ENCODE measurements around the gene ZNF132. TPM values are rescaled to one million over a fixed set of nuclear protein-coding genes. Genes with fewer than 3 reads are reported as not detected.

The ZNF132 gene
- total RNA-seq, 6 experiments from 2014 or later: 4.0 to 5.2 (median 4.5) TPM

- H3K36me3 Mint-ChIP-seq (ENCODE audit: low read depth): peaks cover 30% of the 10 kb centered on the region
- no peaks in the 10 kb centered on the region for H3K9me3 Mint-ChIP-seq
- H3K4me1 Mint-ChIP-seq (ENCODE audit: low read depth): peaks cover 35% of the 10 kb centered on the region
- peaks cover 9% of the 10 kb centered on the region for H3K27me3 Mint-ChIP-seq (ENCODE audit: insufficient read depth)
- DNase-seq: no peak
- peak overlapping the region; percentile 99 for H3K4me3 Mint-ChIP-seq
- H3K27ac Mint-ChIP-seq: peak overlapping the region; percentile 97
- no peak for TF ChIP-seq CTCF (IDR thresholded peaks at IDR 0.05)
These were observed 53.9 kb downstream of the ZNF132 start for GRCh38 chr19:58385891-58386575.

- H3K4me1 Mint-ChIP-seq (ENCODE audit: low read depth): peaks cover 36% of the 10 kb centered on the region
These were observed 54.6 kb downstream of the ZNF132 start for GRCh38 chr19:58385313-58385890.

GRCh38 chr19:58382997-58383603 lies 56.9 kb downstream of the ZNF132 start:
- no peak overlapping the region; the same call in 1 of the 2 replicates for H3K27ac Mint-ChIP-seq
- TF ChIP-seq CTCF (IDR thresholded peaks at IDR 0.05): no peak
- H3K4me1 Mint-ChIP-seq (ENCODE audit: low read depth): peaks cover 34% of the 10 kb centered on the region
- no peak overlapping the region for H3K4me3 Mint-ChIP-seq
- DNase-seq: no peak
- H3K27me3 Mint-ChIP-seq (ENCODE audit: insufficient read depth): peaks cover 9% of the 10 kb centered on the region
- H3K36me3 Mint-ChIP-seq (ENCODE audit: low read depth): peaks cover 10% of the 10 kb centered on the region
- H3K9me3 Mint-ChIP-seq: no peaks in the 10 kb centered on the region

More at GRCh38 chr19:58385313-58385890, 54.6 kb downstream of the ZNF132 start:
- no peaks in the 10 kb centered on the region for H3K9me3 Mint-ChIP-seq
- no peak for TF ChIP-seq CTCF (IDR thresholded peaks at IDR 0.05)
- peak overlapping the region; percentile 97 for H3K27ac Mint-ChIP-seq
- H3K4me3 Mint-ChIP-seq: peak overlapping the region; percentile 99
- peaks cover 25% of the 10 kb centered on the region for H3K36me3 Mint-ChIP-seq (ENCODE audit: low read depth)
- no peak for DNase-seq
- H3K27me3 Mint-ChIP-seq (ENCODE audit: insufficient read depth): peaks cover 9% of the 10 kb centered on the region

Small RNAs within 50 kb of the gene (microRNA-seq; reads per million reads assigned to microRNA genes)
- gene MIR4754: not detected

Other genes starting within 250 kb of the ZNF132 start
- 10 to 100 TPM; 26.5 to 32.5 (median 29.9) TPM for gene ZNF544, start 211.2 kb downstream of the ZNF132 start, total RNA-seq (2021; fragmentation: NEBNext Ultra II Directional; extraction: Animal tissue kit (Norgen Biotek cat#: 25700))
- gene ZNF8, start 161.2 kb downstream of the ZNF132 start, total RNA-seq (2021; fragmentation: NEBNext Ultra II Directional; extraction: Animal tissue kit (Norgen Biotek cat#: 25700)): 1 to 10 TPM; 3.4 to 4.5 (median 4.1) TPM
- 10 to 100 TPM; 24.0 to 31.2 (median 28.2) TPM for gene ERVK3-1, start 134.8 kb downstream of the ZNF132 start, total RNA-seq (2021; fragmentation: NEBNext Ultra II Directional; extraction: Animal tissue kit (Norgen Biotek cat#: 25700))
- 1 to 10 TPM; 2.5 to 3.0 (median 2.8) TPM for gene ZSCAN22, start 113.2 kb downstream of the ZNF132 start, total RNA-seq (2021; fragmentation: NEBNext Ultra II Directional; extraction: Animal tissue kit (Norgen Biotek cat#: 25700))
- 10 to 100 TPM; 21.2 to 36.9 (median 25.4) TPM for gene A1BG, start 86.7 kb downstream of the ZNF132 start, total RNA-seq (2021; fragmentation: NEBNext Ultra II Directional; extraction: Animal tissue kit (Norgen Biotek cat#: 25700))
- gene ZNF497, start 77.4 kb downstream of the ZNF132 start, total RNA-seq (2021; fragmentation: NEBNext Ultra II Directional; extraction: Animal tissue kit (Norgen Biotek cat#: 25700)): under 1 TPM; 0.16 to 0.35 (median 0.27) TPM
- 1 to 10 TPM in 2 of 6 experiments, under 1 TPM in 4; 0.63 to 1.3 (median 0.75) TPM for gene ZNF837, start 59.1 kb downstream of the ZNF132 start, total RNA-seq (2021; fragmentation: NEBNext Ultra II Directional; extraction: Animal tissue kit (Norgen Biotek cat#: 25700))
- 1,000 to 10,000 TPM in 4 of 6 experiments, 100 to 1,000 TPM in 2; 958 to 1,072 (median 1,017) TPM for gene RPS5, start 52.9 kb downstream of the ZNF132 start, total RNA-seq (2021; fragmentation: NEBNext Ultra II Directional; extraction: Animal tissue kit (Norgen Biotek cat#: 25700))
- gene RNF225, start 44.5 kb downstream of the ZNF132 start, total RNA-seq (2021; fragmentation: NEBNext Ultra II Directional; extraction: Animal tissue kit (Norgen Biotek cat#: 25700)): under 1 TPM in 2 of 6 experiments, not detected in 4; 0.26 to 0.39 TPM
- gene ZNF584, start 31.5 kb downstream of the ZNF132 start, total RNA-seq (2021; fragmentation: NEBNext Ultra II Directional; extraction: Animal tissue kit (Norgen Biotek cat#: 25700)): 10 to 100 TPM; 13.3 to 15.0 (median 14.0) TPM
- 1 to 10 TPM; 3.8 to 5.9 (median 4.7) TPM for gene ZNF324B, start 11.5 kb upstream of the ZNF132 start, total RNA-seq (2021; fragmentation: NEBNext Ultra II Directional; extraction: Animal tissue kit (Norgen Biotek cat#: 25700))
- gene ZNF324, start 26.9 kb upstream of the ZNF132 start, total RNA-seq (2021; fragmentation: NEBNext Ultra II Directional; extraction: Animal tissue kit (Norgen Biotek cat#: 25700)): 1 to 10 TPM; 5.6 to 7.5 (median 6.8) TPM
- gene ZNF446, start 36.2 kb upstream of the ZNF132 start, total RNA-seq (2021; fragmentation: NEBNext Ultra II Directional; extraction: Animal tissue kit (Norgen Biotek cat#: 25700)): 1 to 10 TPM; 5.7 to 6.9 (median 6.2) TPM
- 1 to 10 TPM; 2.0 to 5.7 (median 2.6) TPM for gene SLC27A5, start 71.8 kb upstream of the ZNF132 start, total RNA-seq (2021; fragmentation: NEBNext Ultra II Directional; extraction: Animal tissue kit (Norgen Biotek cat#: 25700))
- 10 to 100 TPM; 15.0 to 17.4 (median 16.7) TPM for gene ZBTB45, start 79.7 kb upstream of the ZNF132 start, total RNA-seq (2021; fragmentation: NEBNext Ultra II Directional; extraction: Animal tissue kit (Norgen Biotek cat#: 25700))
- 100 to 1,000 TPM; 376 to 529 (median 445) TPM for gene TRIM28, start 103.9 kb upstream of the ZNF132 start, total RNA-seq (2021; fragmentation: NEBNext Ultra II Directional; extraction: Animal tissue kit (Norgen Biotek cat#: 25700))
- gene CHMP2A, start 115.0 kb upstream of the ZNF132 start, total RNA-seq (2021; fragmentation: NEBNext Ultra II Directional; extraction: Animal tissue kit (Norgen Biotek cat#: 25700)): 100 to 1,000 TPM; 100 to 126 (median 120) TPM
- gene UBE2M, start 118.5 kb upstream of the ZNF132 start, total RNA-seq (2021; fragmentation: NEBNext Ultra II Directional; extraction: Animal tissue kit (Norgen Biotek cat#: 25700)): 100 to 1,000 TPM in 5 of 6 experiments, 10 to 100 TPM in 1; 91.5 to 114 (median 106) TPM
- 10 to 100 TPM in 3 of 6 experiments, 1 to 10 TPM in 3; 8.3 to 12.4 (median 9.3) TPM for gene MZF1, start 133.2 kb upstream of the ZNF132 start, total RNA-seq (2021; fragmentation: NEBNext Ultra II Directional; extraction: Animal tissue kit (Norgen Biotek cat#: 25700))

Measured in HFFc6 (cell line).